Hepatocyte (in vitro differentiated cells): ENCODE data around the gene ARHGAP15. TPM values are rescaled to one million over a fixed set of nuclear protein-coding genes. Genes with fewer than 3 reads are reported as not detected.

ENCODE experiments used
- DNase-seq: peaks from one replicate; pipeline ENCODE4 v3.0.0-alpha.2; 2016; ENCODE audit warnings: low spot score
- H2AFZ ChIP-seq: fragments of 200-600 bp; sonication (generic); 2 replicates; pipeline ENCODE4 v1.6.0; 2016; ENCODE audit warnings: antibody characterized with exemption, mild to moderate bottlenecking
- H3K27ac ChIP-seq: fragments of 200-600 bp; sonication (generic); 2 replicates; pipeline ENCODE4 v1.5.1; 2016; ENCODE audit warnings: mild to moderate bottlenecking
- H3K27me3 ChIP-seq: fragments of 200-600 bp; sonication (generic); 2 replicates; pipeline ENCODE4 v1.6.1; 2016
- H3K36me3 ChIP-seq: fragments of 200-600 bp; sonication (generic); replicated peaks from 2 replicates; pipeline ENCODE4 v1.5.1; 2016; ENCODE audit warnings: low read depth; ENCODE audit not compliant: insufficient read depth
- H3K4me1 ChIP-seq: fragments of 200-600 bp; sonication (generic); 2 replicates; pipeline ENCODE4 v1.5.1; 2016; ENCODE audit warnings: mild to moderate bottlenecking, moderate library complexity; ENCODE audit not compliant: insufficient read depth
- H3K4me2 ChIP-seq: fragments of 200-600 bp; sonication (generic); 2 replicates; pipeline ENCODE4 v1.6.0; 2016
- H3K4me3 ChIP-seq: fragments of 200-600 bp; sonication (generic); 2 replicates; pipeline ENCODE4 v1.5.1; 2016; ENCODE audit warnings: mild to moderate bottlenecking
- H3K79me2 ChIP-seq: fragments of 200-600 bp; sonication (generic); 2 replicates; pipeline ENCODE4 v1.6.0; 2017; ENCODE audit warnings: mild to moderate bottlenecking
- H3K9me2 ChIP-seq: fragments of 200-600 bp; sonication (generic); replicated peaks from 2 replicates; pipeline ENCODE4 v1.6.0; 2017; ENCODE audit warnings: mild to moderate bottlenecking; ENCODE audit not compliant: insufficient read depth
- H3K9me3 ChIP-seq: fragments of 200-600 bp; sonication (generic); 2 replicates; pipeline ENCODE4 v1.5.1; 2016; ENCODE audit warnings: low read depth, mild to moderate bottlenecking
- H4K20me1 ChIP-seq: fragments of 200-600 bp; sonication (generic); 2 replicates; pipeline ENCODE4 v1.6.0; 2016; ENCODE audit warnings: mild to moderate bottlenecking; ENCODE audit not compliant: insufficient read depth, poor library complexity, severe bottlenecking
- EZH2 ChIP-seq: fragments of 200-600 bp; sonication (generic); IDR thresholded peaks from 2 replicates; pipeline ENCODE4 v1.6.1; 2016; ENCODE audit warnings: antibody characterized with exemption, mild to moderate bottlenecking, borderline replicate concordance
- EZH2phosphoT487 ChIP-seq: fragments of 200-600 bp; sonication (generic); IDR thresholded peaks from one replicate; pipeline ENCODE4 v1.6.1; 2018; ENCODE audit warnings: antibody characterized with exemption, mild to moderate bottlenecking, low read depth, moderate library complexity; ENCODE audit not compliant: unreplicated experiment, severe bottlenecking
- WGBS: methylation state at CpG from one replicate; pipeline ENCODE4 v1.1.6; 2016; ENCODE audit warnings: low lambda C conversion rate; ENCODE audit errors: missing lambda C conversion rate; 5-methylcytosine and 5-hydroxymethylcytosine counted together
- polyA plus RNA-seq: library from polyadenylated mRNA; unstranded; fragments of >200 nt; fragmentation: Nextera tagmentation; extraction: Ambion mirVana; gene quantifications from 2 replicates; pipeline ENCODE4 v1.2.1, GENCODE V29; 2016
- total RNA-seq: library from RNA; depleted of rRNA; stranded (reverse); fragments of >200 nt; gene quantifications from 2 replicates; pipeline ENCODE4 v1.2.3, GENCODE V29; 2014
- TF ChIP-seq, protein P1 (sequence below): fragments of 200-600 bp; sonication (generic); IDR thresholded peaks from 2 replicates; pipeline ENCODE4 v1.5.1; 2016; ENCODE audit warnings: antibody characterized with exemption, mild to moderate bottlenecking; ENCODE audit not compliant: poor library complexity

The ARHGAP15 gene
- total and polyA plus RNA-seq, 2 experiments from 2014 or later = 0.17 TPM; not detected in 1

DNA sequence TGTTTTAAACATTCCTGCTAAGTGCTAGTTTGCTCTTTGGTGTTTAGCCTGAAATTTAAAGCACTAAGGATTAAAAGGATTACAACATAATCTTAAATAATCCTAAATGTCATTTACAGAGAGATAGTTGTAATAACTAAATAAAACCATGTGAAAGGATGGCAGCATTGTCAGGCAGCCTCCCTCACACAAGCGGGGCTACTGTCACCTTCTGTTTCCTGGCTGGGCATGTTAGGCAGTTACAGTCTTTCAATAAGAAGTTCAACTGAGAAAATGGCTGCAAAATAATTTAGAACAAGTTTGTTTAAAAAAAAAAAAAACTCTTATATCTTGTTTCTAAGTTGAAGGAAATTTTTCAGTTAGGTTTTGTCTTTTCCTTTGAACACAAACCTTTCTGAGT lies 124.9 kb downstream of the ARHGAP15 start:
- no peaks in the 10 kb centered on the region for H3K36me3 ChIP-seq
- no peaks in the 10 kb centered on the region for H3K9me2 ChIP-seq
- TF ChIP-seq EZH2phosphoT487 (no peak), EZH2 (no peak)
- TF ChIP-seq, protein P1, sequence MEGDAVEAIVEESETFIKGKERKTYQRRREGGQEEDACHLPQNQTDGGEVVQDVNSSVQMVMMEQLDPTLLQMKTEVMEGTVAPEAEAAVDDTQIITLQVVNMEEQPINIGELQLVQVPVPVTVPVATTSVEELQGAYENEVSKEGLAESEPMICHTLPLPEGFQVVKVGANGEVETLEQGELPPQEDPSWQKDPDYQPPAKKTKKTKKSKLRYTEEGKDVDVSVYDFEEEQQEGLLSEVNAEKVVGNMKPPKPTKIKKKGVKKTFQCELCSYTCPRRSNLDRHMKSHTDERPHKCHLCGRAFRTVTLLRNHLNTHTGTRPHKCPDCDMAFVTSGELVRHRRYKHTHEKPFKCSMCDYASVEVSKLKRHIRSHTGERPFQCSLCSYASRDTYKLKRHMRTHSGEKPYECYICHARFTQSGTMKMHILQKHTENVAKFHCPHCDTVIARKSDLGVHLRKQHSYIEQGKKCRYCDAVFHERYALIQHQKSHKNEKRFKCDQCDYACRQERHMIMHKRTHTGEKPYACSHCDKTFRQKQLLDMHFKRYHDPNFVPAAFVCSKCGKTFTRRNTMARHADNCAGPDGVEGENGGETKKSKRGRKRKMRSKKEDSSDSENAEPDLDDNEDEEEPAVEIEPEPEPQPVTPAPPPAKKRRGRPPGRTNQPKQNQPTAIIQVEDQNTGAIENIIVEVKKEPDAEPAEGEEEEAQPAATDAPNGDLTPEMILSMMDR = no peak
- peaks cover 8% of the 10 kb centered on the region for H3K27me3 ChIP-seq
- H3K4me1 ChIP-seq = no peaks in the 10 kb centered on the region
- DNase-seq = no peak
- no peak overlapping the region for H2AFZ ChIP-seq
- no peaks in the 10 kb centered on the region for H4K20me1 ChIP-seq
- H3K79me2 ChIP-seq = no peaks in the 10 kb centered on the region
- H3K4me2 ChIP-seq = no peak overlapping the region
- no peak overlapping the region for H3K4me3 ChIP-seq
- H3K9me3 ChIP-seq = no peaks in the 10 kb centered on the region
- 33% methylated on average over 1 of the region's 1 CpG for WGBS
- no peak overlapping the region for H3K27ac ChIP-seq

DNA sequence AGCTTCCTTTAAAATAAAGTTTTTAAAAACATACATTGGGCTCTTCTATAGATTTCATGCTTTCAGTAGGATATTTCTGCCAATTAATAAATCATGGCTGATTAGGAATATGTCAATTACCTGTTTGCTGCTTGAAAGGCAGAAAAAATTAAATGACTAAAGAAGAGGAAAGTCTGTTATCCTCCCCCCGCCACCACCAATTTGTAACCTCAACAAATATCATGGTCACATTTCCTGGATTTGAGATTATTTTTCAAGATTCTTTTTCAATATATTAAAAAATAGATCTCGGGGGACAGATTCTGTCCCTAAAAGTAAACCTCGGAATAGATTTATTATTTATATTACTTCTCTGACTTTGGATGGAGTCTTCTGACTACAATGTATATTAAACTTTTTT lies 125.9 kb downstream of the ARHGAP15 start:
- TF ChIP-seq, protein P1 = no peak
- TF ChIP-seq EZH2 (no peak), EZH2phosphoT487 (no peak)
- H3K9me2 ChIP-seq = no peaks in the 10 kb centered on the region
- no peak for DNase-seq
- H3K4me1 ChIP-seq = no peaks in the 10 kb centered on the region
- H3K9me3 ChIP-seq = no peaks in the 10 kb centered on the region
- no peaks in the 10 kb centered on the region for H3K36me3 ChIP-seq
- H3K79me2 ChIP-seq = no peaks in the 10 kb centered on the region
- no peak overlapping the region for H3K27ac ChIP-seq
- H4K20me1 ChIP-seq = no peaks in the 10 kb centered on the region
- H2AFZ ChIP-seq = no peak overlapping the region
- H3K4me2 ChIP-seq = no peak overlapping the region
- H3K4me3 ChIP-seq = no peak overlapping the region
- 91% methylated on average over 3 of the region's 3 CpGs for WGBS
- H3K27me3 ChIP-seq = peaks cover 6% of the 10 kb centered on the region

DNA sequence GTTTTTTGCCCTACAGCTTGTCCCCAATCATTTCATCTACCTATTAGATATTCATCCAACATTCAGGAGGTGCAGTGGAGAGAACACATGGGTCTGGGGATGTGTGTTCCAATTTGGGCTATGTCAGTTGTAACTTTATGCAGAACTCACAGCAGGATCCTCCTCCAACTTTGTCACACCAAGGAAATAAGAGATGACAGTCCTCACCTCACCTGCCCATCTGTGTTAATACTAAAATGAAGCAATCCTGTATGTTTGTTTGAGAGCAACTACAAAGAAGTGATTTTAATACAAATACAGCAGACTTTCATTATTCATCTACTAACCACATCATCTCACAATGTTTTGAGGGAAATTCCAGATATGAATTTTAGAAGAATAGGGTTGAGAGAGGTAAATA lies 126.7 kb downstream of the ARHGAP15 start:
- H4K20me1 ChIP-seq = no peaks in the 10 kb centered on the region
- no peaks in the 10 kb centered on the region for H3K9me3 ChIP-seq
- H3K4me1 ChIP-seq = no peaks in the 10 kb centered on the region
- H3K4me3 ChIP-seq = no peak overlapping the region
- H2AFZ ChIP-seq = no peak overlapping the region
- H3K27me3 ChIP-seq = peaks cover 6% of the 10 kb centered on the region
- no peak overlapping the region for H3K27ac ChIP-seq
- no peaks in the 10 kb centered on the region for H3K36me3 ChIP-seq
- no peaks in the 10 kb centered on the region for H3K9me2 ChIP-seq
- no peak overlapping the region for H3K4me2 ChIP-seq
- TF ChIP-seq, protein P1 = no peak
- TF ChIP-seq EZH2 (no peak), EZH2phosphoT487 (no peak)
- no peak for DNase-seq
- no peaks in the 10 kb centered on the region for H3K79me2 ChIP-seq
